Stimulated activated CD4-positive, alpha-beta T cell treated with anti-CD3 and anti-CD28 coated beads, Interleukin-15, amount 100 ng/mL, for 1 hour (primary cell): Measurements from ENCODE around the gene PAPPA.

Experiments
- DNase-seq, 2 donors: peaks; one replicate each; pipeline ENCODE4 v3.0.0-alpha.2; 2020; ENCODE audit warnings: low read depth in 1 of 2, low spot score in 1 of 2

PAPPA gene

GRCh38 chr9:116308076-116308475, 154.5 kb downstream of the PAPPA start:
- DNase-seq: no peak

GRCh38 chr9:116309900-116310611, 156.5 kb downstream of the PAPPA start:
- DNase-seq: no peak

GRCh38 chr9:116312221-116312620, 158.6 kb downstream of the PAPPA start:
- no peak for DNase-seq

GRCh38 chr9:116313638-116314037, 160.0 kb downstream of the PAPPA start:
- DNase-seq: no peak

GRCh38 chr9:116316246-116316645, 162.7 kb downstream of the PAPPA start:
- no peak for DNase-seq

- DNase-seq: no peak
These were observed 163.9 kb downstream of the PAPPA start for GRCh38 chr9:116317503-116317902.

GRCh38 chr9:116318468-116319374, 165.1 kb downstream of the PAPPA start:
- DNase-seq: no peak

- DNase-seq: no peak
These were observed 165.9 kb downstream of the PAPPA start for GRCh38 chr9:116319480-116319879.

- DNase-seq: no peak
These were observed 166.7 kb downstream of the PAPPA start for GRCh38 chr9:116320290-116320689.

- DNase-seq: no peak
These were observed 168.9 kb downstream of the PAPPA start for GRCh38 chr9:116322521-116322920.

GRCh38 chr9:116323012-116323411, 169.4 kb downstream of the PAPPA start:
- no peak for DNase-seq

GRCh38 chr9:116323571-116323970, 170.0 kb downstream of the PAPPA start:
- DNase-seq: no peak

GRCh38 chr9:116325924-116326323, 172.3 kb downstream of the PAPPA start:
- DNase-seq: no peak

- no peak for DNase-seq
These were observed 174.3 kb downstream of the PAPPA start for GRCh38 chr9:116327701-116328405.

GRCh38 chr9:116329470-116329869, 175.9 kb downstream of the PAPPA start:
- no peak for DNase-seq

GRCh38 chr9:116331241-116331640, 177.7 kb downstream of the PAPPA start:
- DNase-seq: no peak

GRCh38 chr9:116332090-116332489, 178.5 kb downstream of the PAPPA start:
- no peak for DNase-seq

- no peak for DNase-seq
These were observed 179.7 kb downstream of the PAPPA start for GRCh38 chr9:116333254-116333653.

GRCh38 chr9:116334546-116335150, 181.1 kb downstream of the PAPPA start:
- DNase-seq: no peak

- no peak for DNase-seq
These were observed 181.8 kb downstream of the PAPPA start for GRCh38 chr9:116335392-116335791.

GRCh38 chr9:116336133-116336862, 182.7 kb downstream of the PAPPA start:
- DNase-seq: no peak
